Thyroid gland (tissue), 4 donors: ENCODE measurements around the gene SYCP3.

Experiments used
- CTCF ChIP-seq, 6 experiments: fragments of 200-600 bp in 3 of 6; fragments of 450-650 bp in 3 of 6; sonication (generic) in 3 of 6; IDR thresholded peaks; one replicate each; pipeline ENCODE4 v1.5.1; 2016 to 2019; ENCODE audit warnings: antibody characterized with exemption in 6 of 6, mild to moderate bottlenecking in 2 of 6, inconsistent platforms in 1 of 6, moderate library complexity in 1 of 6
- POLR2A ChIP-seq, 2 donors: fragments of 450-650 bp; IDR thresholded peaks; one replicate each; pipeline ENCODE4 v1.6.1; 2017; ENCODE audit warnings: antibody characterized with exemption in 2 of 2, mild to moderate bottlenecking in 2 of 2, moderate library complexity in 1 of 2

- TF ChIP-seq CTCF (IDR thresholded peaks at IDR 0.05) (no peak), POLR2A (IDR thresholded peaks at IDR 0.05) (no peak)
Observed at GRCh38 chr12:101691503-101692096, 47.7 kb downstream of the SYCP3 start.
